OCI-LY3 (cell line): Measurements from ENCODE around the gene GSTM4.

Experiments used
- H2AFZ ChIP-seq: fragments of 200-600, 300-600 bp; shearing (Covaris generic); 2 replicates; pipeline ENCODE4 v1.6.0; 2014; ENCODE audit warnings: antibody characterized with exemption, low read depth, low read length
- H3K27ac ChIP-seq: fragments of 200-600, 300-600 bp; sonication (generic); 2 replicates; pipeline ENCODE4 v1.5.1; 2014; ENCODE audit warnings: mild to moderate bottlenecking, low read length, moderate library complexity, mixed read lengths
- H3K27me3 ChIP-seq: fragments of 200-600, 300-600 bp; sonication (generic); 2 replicates; pipeline ENCODE4 v1.6.1; 2014; ENCODE audit warnings: low read depth, low read length, mixed read lengths
- H3K36me3 ChIP-seq: fragments of 200-600, 300-600 bp; sonication (generic); replicated peaks from 2 replicates; pipeline ENCODE3; 2014; ENCODE audit warnings: low read depth, low read length, mixed read lengths
- H3K4me1 ChIP-seq: fragments of 300-600, 200-600 bp; sonication (generic); 2 replicates; pipeline ENCODE4 v1.6.1; 2014; ENCODE audit warnings: low read length, mixed read lengths
- H3K4me2 ChIP-seq: fragments of 200-600, 300-600 bp; sonication (generic); 2 replicates; pipeline ENCODE4 v1.6.1; 2014; ENCODE audit warnings: low read length, mixed read lengths
- H3K4me3 ChIP-seq: fragments of 300-600, 200-600 bp; sonication (generic); 2 replicates; pipeline ENCODE4 v1.5.1; 2014; ENCODE audit warnings: antibody characterized with exemption, mild to moderate bottlenecking, low read length, moderate library complexity
- H3K79me2 ChIP-seq: fragments of 300-600, 200-600 bp; shearing (Covaris generic); 2 replicates; pipeline ENCODE4 v1.6.1; 2014; ENCODE audit warnings: mild to moderate bottlenecking, low read length, mixed read lengths
- H3K9ac ChIP-seq: fragments of 300-600, 200-600 bp; shearing (Covaris generic); 2 replicates; pipeline ENCODE4 v1.6.0; 2014; ENCODE audit warnings: mild to moderate bottlenecking, low read length, moderate library complexity
- H3K9me3 ChIP-seq: fragments of 200-600, 300-600 bp; shearing (Covaris generic); 2 replicates; pipeline ENCODE4 v1.6.1; 2014; ENCODE audit warnings: low read length, mixed read lengths; ENCODE audit not compliant: insufficient read depth
- H4K20me1 ChIP-seq: fragments of 200-600, 300-600 bp; sonication (generic); 2 replicates; pipeline ENCODE4 v1.6.1; 2016; ENCODE audit warnings: low read length, mixed read lengths; ENCODE audit not compliant: insufficient read depth
- CTCF ChIP-seq: fragments of 200-600, 300-600 bp; sonication (generic); IDR thresholded peaks from 2 replicates; pipeline ENCODE4 v1.5.1; 2014; ENCODE audit warnings: antibody characterized with exemption, low read length, low read depth
- EZH2phosphoT487 ChIP-seq: fragments of 200-600 bp; shearing (Covaris generic); IDR thresholded peaks from 2 replicates; pipeline ENCODE4 v1.6.1; 2018; ENCODE audit warnings: antibody characterized with exemption, mixed run types, low read depth

Gene GSTM4

GRCh38 chr1:109661391-109661790 lies 5.5 kb downstream of the GSTM4 start:
- no peaks in the 10 kb centered on the region for H3K79me2 ChIP-seq
- TF ChIP-seq CTCF (no peak), EZH2phosphoT487 (no peak)
- peaks cover 10% of the 10 kb centered on the region for H3K4me1 ChIP-seq
- H3K36me3 ChIP-seq, result no peaks in the 10 kb centered on the region
- H3K9ac ChIP-seq, result no peak overlapping the region
- H3K27me3 ChIP-seq, result no peaks in the 10 kb centered on the region
- H3K4me3 ChIP-seq, result no peak overlapping the region
- no peak overlapping the region for H3K4me2 ChIP-seq
- no peak overlapping the region for H3K27ac ChIP-seq
- H4K20me1 ChIP-seq, result no peaks in the 10 kb centered on the region
- no peaks in the 10 kb centered on the region for H3K9me3 ChIP-seq
- H2AFZ ChIP-seq, result no peak overlapping the region

- no peak overlapping the region for H3K4me2 ChIP-seq
- TF ChIP-seq EZH2phosphoT487 (no peak), CTCF (no peak)
- H4K20me1 ChIP-seq, result no peaks in the 10 kb centered on the region
- no peak overlapping the region for H3K9ac ChIP-seq
- no peaks in the 10 kb centered on the region for H3K36me3 ChIP-seq
- no peak overlapping the region for H3K27ac ChIP-seq
- no peak overlapping the region for H3K4me3 ChIP-seq
- no peaks in the 10 kb centered on the region for H3K9me3 ChIP-seq
- peaks cover 15% of the 10 kb centered on the region for H3K4me1 ChIP-seq
- H3K79me2 ChIP-seq, result no peaks in the 10 kb centered on the region
- no peak overlapping the region for H2AFZ ChIP-seq
- H3K27me3 ChIP-seq, result no peaks in the 10 kb centered on the region
Measured at GRCh38 chr1:109664671-109665070, 8.8 kb downstream of the GSTM4 start.

- Histone ChIP-seq H2AFZ (peak within 1 kb of the TSS; percentile 86), H3K9ac (peak within 1 kb of the TSS; percentile 54), H3K27me3 (no peaks in the 10 kb centered on the region), H3K9me3 (no peaks in the 10 kb centered on the region), H3K36me3 (no peaks in the 10 kb centered on the region), H4K20me1 (no peaks in the 10 kb centered on the region), H3K79me2 (no peaks in the 10 kb centered on the region), H3K4me1 (peaks cover 15% of the 10 kb centered on the region), H3K4me3 (peak within 1 kb of the TSS; percentile 81), H3K4me2 (peak within 1 kb of the TSS; percentile 96), H3K27ac (no peak within 1 kb of the TSS)
- no peak for TF ChIP-seq EZH2phosphoT487
- no peak for TF ChIP-seq CTCF
Measured at GRCh38 chr1:109667452-109668122, 11.7 kb downstream of the GSTM4 start, which contains the start of gene GSTM2. TSS of gene GSTM2 (plus strand) at chr1:109668057. CDS start at chr1:109668116, 59 bp downstream.

- no peaks in the 10 kb centered on the region for H3K36me3 ChIP-seq
- H3K9ac ChIP-seq, result peak overlapping the region; percentile 54
- no peaks in the 10 kb centered on the region for H4K20me1 ChIP-seq
- no peaks in the 10 kb centered on the region for H3K9me3 ChIP-seq
- H3K27ac ChIP-seq, result no peak overlapping the region
- peak overlapping the region; percentile 81 for H3K4me3 ChIP-seq
- no peaks in the 10 kb centered on the region for H3K79me2 ChIP-seq
- peaks cover 15% of the 10 kb centered on the region for H3K4me1 ChIP-seq
- peak overlapping the region; percentile 86; the same call in 1 of the 2 replicates for H2AFZ ChIP-seq
- H3K27me3 ChIP-seq, result no peaks in the 10 kb centered on the region
- peak overlapping the region; percentile 96 for H3K4me2 ChIP-seq
- TF ChIP-seq EZH2phosphoT487 (no peak), CTCF (no peak)
Measured at GRCh38 chr1:109668123-109668775, 12.3 kb downstream of the GSTM4 start.
